RWPE2 (cell line): Measurements from ENCODE around the gene PEX6.
A peak's percentile ranks its signal among the peaks of the same experiment; 100 is the strongest.
"Not testable (repeated sequence)": the region's sequence is repeated elsewhere in the genome, so short reads cannot be mapped to it uniquely, and the experiment has no call there.

ENCODE experiments used
- ATAC-seq: fragments of 200-7000 bp; cut with Tn5 transposase; 3 replicates; pipeline ENCODE4 v1.9.1; 2021; ENCODE audit warnings: low read depth
- DNase-seq: peaks from one replicate; pipeline ENCODE4 v3.0.0-alpha.2; 2020; ENCODE audit warnings: low spot score
- H3K27ac ChIP-seq: fragments of 450-650 bp; 2 replicates; pipeline ENCODE4 v1.5.1; 2017; ENCODE audit warnings: mild to moderate bottlenecking; ENCODE audit not compliant: poor library complexity, severe bottlenecking
- H3K27me3 ChIP-seq: fragments of 250-450 bp; sonication (Bioruptor Pico); 2 replicates; pipeline ENCODE4 v1.5.1; 2021; ENCODE audit warnings: mild to moderate bottlenecking, moderate library complexity; ENCODE audit not compliant: insufficient read depth, poor library complexity, severe bottlenecking
- H3K36me3 ChIP-seq: fragments of 250-450 bp; sonication (Bioruptor Pico); 2 replicates; pipeline ENCODE4 v1.5.1; 2020; ENCODE audit warnings: low read depth, mild to moderate bottlenecking, moderate library complexity
- H3K4me1 ChIP-seq: fragments of 250-450 bp; sonication (Bioruptor Pico); 2 replicates; pipeline ENCODE4 v1.5.1; 2021; ENCODE audit warnings: mild to moderate bottlenecking, moderate library complexity; ENCODE audit not compliant: insufficient read depth, poor library complexity, severe bottlenecking
- H3K4me3 ChIP-seq: fragments of 250-450 bp; sonication (Bioruptor Pico); 2 replicates; pipeline ENCODE4 v1.5.1; 2021; ENCODE audit warnings: mild to moderate bottlenecking, moderate library complexity; ENCODE audit not compliant: severe bottlenecking
- H3K9me3 ChIP-seq: fragments of 250-450 bp; sonication (Bioruptor Pico); 2 replicates; pipeline ENCODE4 v1.5.1; 2021; ENCODE audit warnings: mild to moderate bottlenecking, moderate library complexity; ENCODE audit not compliant: severe bottlenecking
- TF ChIP-seq, protein P1 (sequence below): fragments of 450-650 bp; IDR thresholded peaks from one replicate; pipeline ENCODE4 v1.5.1; 2017; ENCODE audit warnings: mild to moderate bottlenecking, moderate library complexity; ENCODE audit not compliant: poor library complexity, severe bottlenecking

The PEX6 gene

DNA sequence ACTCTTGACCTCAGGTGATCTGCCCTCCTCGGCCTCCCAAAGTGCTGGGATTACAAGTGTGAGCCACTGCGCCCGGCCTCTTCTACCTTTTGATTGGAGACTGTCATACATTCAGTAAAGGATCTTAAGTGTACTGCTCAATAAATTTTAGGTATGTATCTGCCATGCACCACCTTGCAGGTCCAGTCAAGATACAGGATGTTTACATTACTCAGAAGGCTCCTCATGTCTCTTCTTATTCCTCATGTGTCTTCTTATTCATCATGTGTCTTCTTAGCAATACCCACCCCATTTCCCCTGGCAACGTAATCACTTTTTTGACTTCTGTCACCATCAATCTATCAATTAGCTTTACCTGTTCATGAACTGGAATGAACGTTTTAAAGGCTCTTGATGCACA, 26.9 kb upstream of the PEX6 start:
- TF ChIP-seq, protein P1, sequence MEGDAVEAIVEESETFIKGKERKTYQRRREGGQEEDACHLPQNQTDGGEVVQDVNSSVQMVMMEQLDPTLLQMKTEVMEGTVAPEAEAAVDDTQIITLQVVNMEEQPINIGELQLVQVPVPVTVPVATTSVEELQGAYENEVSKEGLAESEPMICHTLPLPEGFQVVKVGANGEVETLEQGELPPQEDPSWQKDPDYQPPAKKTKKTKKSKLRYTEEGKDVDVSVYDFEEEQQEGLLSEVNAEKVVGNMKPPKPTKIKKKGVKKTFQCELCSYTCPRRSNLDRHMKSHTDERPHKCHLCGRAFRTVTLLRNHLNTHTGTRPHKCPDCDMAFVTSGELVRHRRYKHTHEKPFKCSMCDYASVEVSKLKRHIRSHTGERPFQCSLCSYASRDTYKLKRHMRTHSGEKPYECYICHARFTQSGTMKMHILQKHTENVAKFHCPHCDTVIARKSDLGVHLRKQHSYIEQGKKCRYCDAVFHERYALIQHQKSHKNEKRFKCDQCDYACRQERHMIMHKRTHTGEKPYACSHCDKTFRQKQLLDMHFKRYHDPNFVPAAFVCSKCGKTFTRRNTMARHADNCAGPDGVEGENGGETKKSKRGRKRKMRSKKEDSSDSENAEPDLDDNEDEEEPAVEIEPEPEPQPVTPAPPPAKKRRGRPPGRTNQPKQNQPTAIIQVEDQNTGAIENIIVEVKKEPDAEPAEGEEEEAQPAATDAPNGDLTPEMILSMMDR, result no peak
- H3K27me3 ChIP-seq, result no peaks in the 10 kb centered on the region
- H3K9me3 ChIP-seq, result no peaks in the 10 kb centered on the region

GRCh38 chr6:43001843-43002242, 22.9 kb upstream of the PEX6 start:
- TF ChIP-seq, protein P1, result no peak
- H3K27ac ChIP-seq, result no peak overlapping the region
- peaks cover 6% of the 10 kb centered on the region for H3K4me1 ChIP-seq
- ATAC-seq (no peak), DNase-seq (no peak)
- H3K4me3 ChIP-seq, result no peak overlapping the region
- no peaks in the 10 kb centered on the region for H3K9me3 ChIP-seq
- H3K36me3 ChIP-seq, result peaks cover 13% of the 10 kb centered on the region
- no peaks in the 10 kb centered on the region for H3K27me3 ChIP-seq

More for the DNA sequence above, 26.9 kb upstream of the PEX6 start:
- peak; percentile 59; the same call in 2 of the 3 replicates for ATAC-seq
- no peak for DNase-seq
- Histone ChIP-seq H3K36me3 (peaks cover 38% of the 10 kb centered on the region), H3K27ac (peak overlapping the region; percentile 28), H3K4me1 (peaks cover 6% of the 10 kb centered on the region), H3K4me3 (no peak overlapping the region)

GRCh38 chr6:42998205-42998604, 19.2 kb upstream of the PEX6 start:
- not testable (repeated sequence) for H3K4me3 ChIP-seq, DNase-seq, H3K27me3 ChIP-seq, H3K4me1 ChIP-seq, ATAC-seq, H3K9me3 ChIP-seq, H3K27ac ChIP-seq
- peaks cover 11% of the 10 kb centered on the region; the same call in 1 of the 2 replicates for H3K36me3 ChIP-seq

DNA sequence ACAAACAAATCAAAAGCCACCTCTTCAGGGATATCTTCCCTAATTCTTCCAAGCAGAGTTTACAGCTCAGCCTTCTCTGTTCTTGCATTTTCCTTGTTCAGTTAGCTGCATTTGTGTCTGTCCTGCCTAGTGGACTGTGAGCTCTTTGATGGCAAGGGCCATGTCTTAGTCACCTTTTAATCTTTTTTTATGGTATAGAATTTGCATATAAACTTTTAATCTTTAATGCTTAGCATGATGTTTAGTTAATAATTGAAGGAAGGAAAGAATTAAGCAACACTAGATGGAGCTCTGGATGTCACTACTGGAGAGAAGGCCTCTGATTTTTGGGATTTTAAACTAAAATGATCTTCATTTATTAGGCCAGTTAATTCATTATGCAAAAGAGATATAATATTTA, 17.5 kb upstream of the PEX6 start:
- no peak overlapping the region for H3K4me3 ChIP-seq
- no peaks in the 10 kb centered on the region for H3K9me3 ChIP-seq
- TF ChIP-seq, protein P1, result peak; percentile 23
- DNase-seq, result no peak
- no peaks in the 10 kb centered on the region for H3K4me1 ChIP-seq
- no peak for ATAC-seq
- H3K36me3 ChIP-seq, result peaks cover 13% of the 10 kb centered on the region
- H3K27me3 ChIP-seq, result no peaks in the 10 kb centered on the region
- no peak overlapping the region for H3K27ac ChIP-seq

DNA sequence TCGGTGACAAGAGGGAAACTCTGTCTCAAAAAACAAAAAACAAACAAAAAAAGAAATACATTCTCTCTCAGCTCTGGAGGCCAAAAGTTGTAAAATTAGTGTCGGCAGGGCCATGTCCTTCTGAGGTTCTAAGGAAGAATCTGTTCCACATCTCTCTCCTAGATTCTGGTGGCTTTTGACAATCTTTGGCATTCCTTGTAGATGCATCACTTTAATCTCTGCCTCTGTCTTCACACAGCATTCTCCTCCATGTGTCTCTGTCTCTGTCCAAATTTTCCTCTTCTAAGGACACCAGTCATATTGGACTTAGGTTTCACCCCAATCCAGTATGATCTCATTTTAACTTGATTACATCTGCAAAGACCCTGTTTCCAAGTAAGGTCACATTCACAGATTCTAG, 14.5 kb upstream of the PEX6 start:
- no peak for ATAC-seq
- H3K4me1 ChIP-seq, result no peaks in the 10 kb centered on the region
- no peak overlapping the region for H3K27ac ChIP-seq
- TF ChIP-seq, protein P1, result no peak
- H3K36me3 ChIP-seq, result peaks cover 25% of the 10 kb centered on the region
- H3K4me3 ChIP-seq, result no peak overlapping the region
- no peak for DNase-seq
- H3K27me3 ChIP-seq, result no peaks in the 10 kb centered on the region
- H3K9me3 ChIP-seq, result no peaks in the 10 kb centered on the region
